Activated T-helper 9 cell treated with anti-CD3 and anti-CD28 coated beads, Interleukin-2, amount 50 U/mL, for 16 hours (primary cell): ENCODE data around the gene FAM111A.

Experiments
- DNase-seq: peaks from one replicate; pipeline ENCODE4 v3.0.0-alpha.2; 2020; ENCODE audit warnings: low read depth

Gene FAM111A

GRCh38 chr11:59200423-59200746 is 57.7 kb downstream of the FAM111A start:
- DNase-seq: no peak

GRCh38 chr11:59201353-59201752 is 58.7 kb downstream of the FAM111A start:
- DNase-seq: no peak
